Measurements from ENCODE around the gene NRL.

The NRL gene

DNA sequence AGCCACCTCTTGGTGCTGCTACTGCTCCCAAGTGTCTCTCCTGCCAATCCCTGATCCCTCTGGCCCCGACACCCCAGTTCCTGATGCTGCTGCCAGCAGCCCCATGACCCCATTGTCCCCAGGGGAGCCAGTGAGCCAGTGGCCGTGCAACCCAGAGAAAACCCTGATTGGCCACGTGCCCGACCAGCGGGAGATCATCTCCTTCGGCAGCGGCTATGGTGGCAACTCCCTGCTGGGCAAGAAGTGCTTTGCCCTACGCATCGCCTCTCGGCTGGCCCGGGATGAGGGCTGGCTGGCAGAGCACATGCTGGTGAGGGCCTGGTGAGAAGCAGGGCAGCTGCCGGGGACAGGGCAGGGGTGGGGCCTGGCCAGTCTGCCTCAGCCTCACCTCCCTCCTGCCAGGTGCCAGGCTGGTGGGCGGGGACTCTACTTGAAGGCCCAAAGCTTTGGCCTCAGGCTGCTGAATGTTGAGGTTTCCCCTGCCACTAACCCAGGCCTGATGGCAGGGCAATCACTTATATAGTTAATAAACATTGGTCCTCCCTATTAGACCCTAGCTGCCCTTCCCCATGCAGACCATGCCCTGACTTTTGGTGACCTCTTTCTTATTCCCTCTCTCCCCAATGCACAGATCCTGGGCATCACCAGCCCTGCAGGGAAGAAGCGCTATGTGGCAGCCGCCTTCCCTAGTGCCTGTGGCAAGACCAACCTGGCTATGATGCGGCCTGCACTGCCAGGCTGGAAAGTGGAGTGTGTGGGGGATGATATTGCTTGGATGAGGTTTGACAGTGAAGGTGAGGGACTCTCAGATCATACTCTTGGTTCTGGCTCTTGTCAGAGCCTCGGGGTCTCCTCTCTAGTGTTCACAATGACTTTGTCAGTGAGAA lies 15.6 kb downstream of the NRL start:
- no peak for DNase-seq (ENCODE audit: low read depth in 2 of 2)

DNA sequence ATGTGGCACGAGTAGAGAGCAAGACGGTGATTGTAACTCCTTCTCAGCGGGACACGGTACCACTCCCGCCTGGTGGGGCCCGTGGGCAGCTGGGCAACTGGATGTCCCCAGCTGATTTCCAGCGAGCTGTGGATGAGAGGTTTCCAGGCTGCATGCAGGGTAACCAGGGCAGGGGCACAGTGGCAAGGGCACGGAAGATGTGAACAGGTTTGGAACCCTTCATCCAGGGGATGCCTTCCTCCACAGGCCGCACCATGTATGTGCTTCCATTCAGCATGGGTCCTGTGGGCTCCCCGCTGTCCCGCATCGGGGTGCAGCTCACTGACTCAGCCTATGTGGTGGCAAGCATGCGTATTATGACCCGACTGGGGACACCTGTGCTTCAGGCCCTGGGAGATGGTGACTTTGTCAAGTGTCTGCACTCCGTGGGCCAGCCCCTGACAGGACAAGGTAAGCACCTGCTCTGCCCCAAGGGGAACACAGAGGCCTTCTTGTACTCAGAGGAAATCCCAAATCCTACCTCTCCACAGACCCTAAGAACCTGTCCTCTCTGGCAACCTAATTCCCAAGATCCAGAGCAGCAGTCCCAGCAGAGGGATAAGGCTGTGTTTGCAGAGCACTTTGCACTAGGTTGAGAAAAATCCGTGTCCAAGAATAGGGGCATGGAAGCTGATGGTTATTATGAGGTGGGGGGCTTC lies 16.4 kb downstream of the NRL start:
- DNase-seq (ENCODE audit: low read depth in 2 of 2): no peak

DNA sequence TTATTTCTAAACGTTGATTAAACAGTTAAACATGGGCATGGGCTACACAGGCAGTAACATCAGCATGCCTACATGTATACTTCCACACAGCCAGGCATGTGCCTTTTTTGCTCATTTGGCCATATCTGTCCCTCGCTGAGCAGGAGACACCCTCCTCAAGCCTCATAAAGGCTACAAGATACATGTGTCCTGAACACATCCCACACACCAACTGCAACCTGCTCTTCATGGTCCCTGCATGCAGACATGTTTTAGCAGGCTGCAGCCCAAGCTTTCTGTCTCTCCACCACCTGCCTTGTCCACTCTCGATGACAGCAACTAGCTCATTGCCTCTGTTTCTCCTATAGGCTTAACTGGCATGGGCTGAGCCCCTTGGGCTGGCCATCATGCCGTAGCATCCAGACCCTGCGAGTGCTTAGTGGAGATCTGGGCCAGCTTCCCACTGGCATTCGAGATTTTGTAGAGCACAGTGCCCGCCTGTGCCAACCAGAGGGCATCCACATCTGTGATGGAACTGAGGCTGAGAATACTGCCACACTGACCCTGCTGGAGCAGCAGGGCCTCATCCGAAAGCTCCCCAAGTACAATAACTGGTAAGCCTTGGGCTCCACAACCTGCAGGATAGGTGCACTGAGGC lies 18.1 kb downstream of the NRL start:
- no peak for DNase-seq (ENCODE audit: low read depth in 2 of 2)

DNA sequence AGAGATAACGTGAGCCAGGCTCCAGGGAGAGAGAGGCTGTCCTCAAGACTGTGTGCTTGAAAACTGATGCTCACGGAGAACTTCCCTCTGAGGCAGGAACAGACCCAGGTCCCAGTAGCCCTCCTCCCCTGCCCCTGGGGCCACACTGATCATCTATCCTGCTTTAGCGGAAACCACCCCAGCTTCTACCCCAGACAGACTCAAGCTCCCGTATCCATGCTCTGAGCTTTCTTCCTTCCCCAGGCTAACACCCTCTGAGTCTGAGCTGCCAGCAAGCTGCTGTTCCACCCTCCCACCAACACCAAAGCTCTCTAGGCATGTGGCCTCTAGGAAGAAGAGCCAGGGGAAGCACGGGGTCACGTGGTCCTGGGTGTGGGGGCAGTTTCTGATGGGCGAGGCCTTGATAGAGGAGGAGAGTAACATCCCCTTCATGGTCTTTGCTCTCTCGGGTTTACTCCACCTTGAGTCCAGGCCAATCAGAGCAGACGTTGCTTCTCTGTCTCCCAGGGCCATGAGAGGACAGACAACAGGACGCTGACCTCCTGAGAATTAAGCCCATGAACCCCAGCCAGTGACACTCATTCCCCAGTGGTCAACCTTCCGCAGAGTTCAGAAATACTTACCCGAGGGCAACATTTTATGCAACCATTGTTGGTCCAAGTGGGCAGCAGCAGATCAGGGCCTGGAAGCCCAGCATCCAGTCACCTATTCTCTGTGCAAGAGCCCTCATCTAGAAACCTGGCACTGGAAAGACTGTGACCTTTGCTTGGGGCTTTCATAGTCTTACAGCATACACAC lies 19.3 kb downstream of the NRL start:
- DNase-seq (ENCODE audit: low read depth in 2 of 2): peak; percentile 35 to 45

DNA sequence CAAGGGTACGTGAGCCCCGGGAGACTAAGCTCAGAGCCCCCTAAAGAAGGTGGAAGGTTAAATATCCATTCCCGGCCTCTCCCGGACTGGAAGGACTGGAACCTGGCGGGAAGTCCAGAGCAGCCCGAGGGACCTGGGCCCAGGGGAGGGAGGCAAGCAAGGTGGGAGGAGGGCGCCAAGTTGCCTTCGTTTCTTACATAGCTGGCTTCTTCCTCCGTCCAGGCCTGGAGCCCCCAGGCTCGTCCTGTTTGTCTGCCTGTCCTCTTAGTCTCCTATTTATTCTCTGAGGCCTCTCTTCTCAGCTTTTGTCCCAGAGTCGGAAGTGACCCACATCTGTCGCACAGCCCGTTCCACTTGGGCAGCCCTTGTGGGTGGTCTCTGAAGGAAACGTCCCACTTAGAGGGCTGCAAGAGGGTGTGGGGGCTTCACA lies 19.9 kb downstream of the NRL start:
- DNase-seq (ENCODE audit: low read depth in 2 of 2): no peak

DNA sequence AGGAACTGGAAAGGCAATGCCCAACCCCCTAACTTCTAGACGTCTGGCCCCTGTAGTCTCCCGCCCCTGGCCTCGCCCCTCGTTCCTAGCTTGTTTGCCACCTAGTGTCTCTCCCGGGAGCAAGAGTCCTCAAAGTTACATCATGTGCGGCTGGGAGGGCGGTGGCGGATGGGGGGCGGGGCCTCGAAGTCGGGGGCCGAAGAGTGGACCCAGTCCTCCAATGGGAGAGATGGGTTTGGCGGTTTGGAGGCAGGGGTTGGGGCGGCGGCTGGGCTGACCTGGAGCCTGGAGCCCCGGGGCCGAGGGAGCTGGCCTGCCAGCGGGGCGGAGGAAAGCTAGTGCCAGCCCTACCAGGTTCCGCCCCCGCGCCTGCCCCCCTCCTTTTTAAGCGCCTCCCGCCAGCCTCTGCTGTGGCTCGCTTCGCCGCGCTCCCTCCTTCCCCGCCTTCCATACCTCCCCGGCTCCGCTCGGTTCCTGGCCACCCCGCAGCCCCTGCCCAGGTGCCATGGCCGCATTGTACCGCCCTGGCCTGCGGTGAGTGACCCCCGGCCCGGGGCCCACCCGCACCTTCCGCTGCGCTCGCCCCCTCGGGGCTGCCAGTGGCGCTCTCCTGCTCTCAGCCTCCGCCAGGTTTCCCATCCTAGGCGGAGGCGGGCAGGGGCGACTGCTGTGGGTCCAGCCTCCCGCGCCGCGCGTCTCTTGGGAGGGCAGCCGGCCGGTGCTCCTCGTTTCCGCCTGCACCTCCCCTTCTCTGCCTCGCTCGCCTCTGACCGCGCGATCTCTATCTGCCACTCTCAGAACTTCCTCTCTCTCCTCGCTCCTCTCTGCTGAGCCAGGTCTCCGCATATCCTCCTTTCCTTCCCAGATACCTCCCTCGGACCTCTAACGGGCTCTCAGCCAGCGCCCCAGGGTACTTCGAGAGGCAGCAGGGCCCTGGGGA lies 20.6 kb downstream of the NRL start, which contains the start of gene PCK2:
Gene PCK2, plus strand, starts transcription at position 411 of the 940 bp plus-strand sequence. Its CDS starts 95 bp downstream, at position 506.
- peak; percentile 72 to 79 for DNase-seq (ENCODE audit: low read depth in 2 of 2)

DNA sequence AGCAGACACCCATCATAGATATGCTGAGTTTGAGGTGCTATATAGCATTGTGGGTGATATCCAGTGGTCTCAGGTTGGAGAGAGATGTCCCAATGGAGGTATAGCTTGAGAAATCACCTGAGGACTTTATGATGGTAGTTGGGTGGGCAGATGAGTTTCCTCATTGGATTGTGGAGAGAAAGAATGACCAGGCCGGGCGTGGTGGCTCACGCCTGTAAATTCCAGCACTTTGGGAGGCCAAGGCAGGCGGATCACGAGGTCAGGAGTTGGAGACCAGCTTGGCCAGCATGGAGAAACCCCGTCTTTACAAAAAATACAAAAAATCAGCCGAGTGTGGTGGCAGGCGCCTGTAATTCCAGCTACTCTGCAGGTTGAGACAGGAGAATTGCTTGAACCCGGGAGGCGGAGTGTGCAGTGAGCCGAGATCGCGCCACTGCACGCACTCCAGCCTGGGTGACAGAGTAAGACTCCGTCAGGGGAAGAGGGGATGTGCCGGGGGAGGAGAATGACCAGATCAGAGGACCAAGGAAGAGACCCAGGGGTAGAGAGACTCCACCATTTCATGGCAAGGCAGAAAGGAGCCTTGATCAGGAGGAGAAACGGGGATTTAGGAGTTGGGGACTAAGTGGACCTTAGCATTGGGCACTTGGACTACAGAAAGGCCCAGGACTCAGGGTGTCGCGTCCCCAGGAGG lies 21.4 kb downstream of the NRL start:
- no peak for DNase-seq (ENCODE audit: low read depth in 2 of 2)

DNA sequence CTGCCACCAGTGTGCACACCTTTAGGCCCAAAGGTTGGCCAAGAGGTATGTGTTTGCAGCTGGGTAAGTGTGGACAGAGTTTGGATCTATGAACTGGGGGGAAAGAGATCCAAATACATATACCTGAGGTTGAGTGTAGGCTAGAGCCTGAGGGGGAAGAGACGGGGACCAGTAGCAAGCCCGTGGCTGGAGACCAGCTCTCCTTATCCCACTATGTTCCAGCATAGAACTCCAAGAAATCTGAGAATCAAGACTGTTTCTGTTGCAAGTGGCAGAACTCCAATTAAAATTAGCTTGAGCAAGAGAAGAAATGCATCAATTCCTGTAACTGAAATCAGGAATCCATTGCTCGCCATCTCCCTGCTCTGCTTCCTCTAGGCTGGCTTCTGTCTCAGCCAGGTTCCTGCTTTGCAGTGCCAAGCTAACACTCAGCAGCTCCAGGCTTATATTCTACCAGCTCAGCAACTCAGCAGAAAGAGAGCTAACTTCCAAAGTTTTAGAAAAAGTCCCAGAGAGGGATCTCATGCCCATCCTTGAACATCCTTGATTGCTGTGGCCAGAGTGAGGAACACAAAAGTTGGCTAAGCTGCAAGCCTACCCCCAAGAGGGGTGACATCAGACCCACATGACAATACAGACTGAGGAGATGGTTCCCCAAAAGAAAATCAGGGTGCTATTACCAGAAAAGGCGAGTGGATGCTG lies 22.1 kb downstream of the NRL start:
- no peak for DNase-seq (ENCODE audit: low read depth in 2 of 2)

DNA sequence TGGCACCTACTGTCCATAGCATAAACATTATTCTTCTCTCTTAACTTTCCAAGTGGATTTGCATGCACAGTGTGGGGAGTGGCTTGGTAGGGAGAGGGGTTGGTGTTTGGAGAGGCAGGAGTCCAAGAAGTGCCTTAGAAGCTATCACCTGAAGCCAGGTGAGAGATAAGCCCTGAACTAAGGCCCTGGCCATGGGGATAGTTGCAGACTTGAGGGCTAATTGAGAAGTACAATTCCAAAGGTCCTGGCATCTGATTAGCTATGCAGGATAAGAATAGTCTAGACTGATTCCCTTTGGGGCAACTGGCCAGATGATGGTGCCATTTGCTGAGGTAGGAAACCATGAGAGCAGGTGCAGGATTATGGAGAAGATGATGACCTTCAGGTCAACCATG lies 22.6 kb downstream of the NRL start:
- DNase-seq (ENCODE audit: low read depth in 2 of 2): no peak

DNA sequence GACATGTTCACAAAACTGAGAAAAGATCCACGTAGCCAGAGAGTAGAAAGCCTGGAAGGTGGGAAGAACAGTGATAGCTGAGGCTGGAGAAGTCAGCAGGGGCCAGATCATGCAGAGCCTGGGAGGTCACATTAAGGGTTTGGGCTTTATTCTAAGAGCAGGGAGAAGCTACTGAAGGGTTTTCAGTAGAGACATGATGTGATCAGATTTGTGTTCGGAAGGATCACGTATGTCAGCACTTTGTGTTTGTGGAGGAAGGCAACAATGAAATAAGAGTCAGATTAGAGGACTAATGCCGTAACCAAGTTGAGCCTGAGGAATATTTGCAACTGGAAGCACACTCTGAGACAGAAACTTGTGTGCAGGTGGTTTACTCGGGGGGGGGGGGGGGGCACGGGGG lies 24.9 kb downstream of the NRL start:
- DNase-seq (ENCODE audit: low read depth in 2 of 2): no peak

DNA sequence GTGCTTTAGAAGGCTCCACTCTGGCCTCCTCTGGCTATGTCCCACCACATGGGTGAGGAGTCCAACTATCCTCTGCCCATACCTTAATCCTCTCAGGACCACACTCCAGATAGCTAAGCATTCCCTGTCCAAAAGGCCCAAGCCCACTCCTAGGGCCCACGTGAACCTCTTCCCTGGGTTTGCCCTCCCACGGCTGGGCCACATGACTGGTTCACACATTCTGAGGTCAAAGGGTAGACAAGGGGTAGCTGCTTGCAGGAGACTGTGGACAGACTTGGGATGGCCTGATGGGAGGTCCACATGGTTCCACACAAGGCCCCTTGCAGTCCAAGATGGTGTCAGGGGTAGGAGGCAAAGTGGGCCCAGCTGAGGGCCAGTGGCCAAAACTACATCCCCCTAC lies 26.7 kb downstream of the NRL start:
- DNase-seq (ENCODE audit: low read depth in 2 of 2): no peak

DNA sequence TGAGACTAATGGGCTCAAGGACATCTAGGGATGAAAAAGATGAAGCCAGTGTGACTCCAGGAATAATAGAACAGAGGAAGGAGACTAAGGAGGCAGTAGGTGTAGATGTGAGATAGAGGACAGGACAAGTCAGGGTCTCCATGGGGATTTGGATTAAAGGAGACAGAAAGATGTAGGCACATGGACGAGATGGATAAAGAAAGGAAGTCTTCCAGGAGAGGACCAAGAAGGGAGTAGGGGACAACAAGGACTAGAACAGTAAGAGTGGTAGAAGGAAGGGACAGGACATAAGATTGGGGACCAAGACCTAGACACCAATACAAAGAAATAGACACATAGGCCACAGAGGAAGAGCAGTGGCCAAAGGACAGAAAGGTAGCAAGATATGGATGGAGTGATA lies 27.7 kb downstream of the NRL start:
- no peak for DNase-seq (ENCODE audit: low read depth in 2 of 2)

DNA sequence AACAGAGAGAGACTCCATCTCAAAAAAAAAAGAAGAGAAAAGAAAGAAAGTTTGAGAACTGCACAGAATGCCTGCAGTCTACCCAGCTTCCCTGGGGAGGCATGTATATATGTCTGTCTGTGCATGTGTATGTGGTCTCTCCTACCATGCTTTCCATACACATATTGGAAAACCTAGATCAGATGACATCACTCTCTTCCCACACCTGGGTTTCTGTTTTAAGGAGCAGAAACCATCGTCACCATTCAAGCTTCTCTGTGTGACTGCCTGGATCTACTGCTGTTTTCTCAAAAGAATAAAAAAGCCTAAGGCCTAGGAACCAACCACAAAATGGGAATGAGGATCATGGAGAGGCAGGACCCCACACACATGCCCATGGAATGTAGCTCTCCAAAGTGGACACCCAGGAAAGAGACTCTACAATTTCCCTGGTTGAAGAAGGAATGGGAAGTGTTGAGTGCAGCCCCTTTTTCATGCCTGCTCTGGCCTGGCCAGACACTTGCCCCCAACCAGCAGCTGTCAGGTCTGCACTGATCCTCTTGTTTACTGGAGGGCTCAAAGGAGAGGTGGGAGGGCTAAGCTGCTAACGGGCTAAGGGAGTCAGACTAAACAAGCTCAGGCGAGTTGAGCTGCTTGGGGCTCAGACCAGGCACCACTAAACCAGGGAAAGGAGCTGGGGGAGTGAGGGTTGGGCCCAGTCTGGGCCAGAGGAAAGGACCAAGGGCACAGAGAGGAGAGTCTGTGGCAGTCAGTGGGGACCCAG lies 28.4 kb downstream of the NRL start:
- DNase-seq (ENCODE audit: low read depth in 2 of 2): no peak

DNA sequence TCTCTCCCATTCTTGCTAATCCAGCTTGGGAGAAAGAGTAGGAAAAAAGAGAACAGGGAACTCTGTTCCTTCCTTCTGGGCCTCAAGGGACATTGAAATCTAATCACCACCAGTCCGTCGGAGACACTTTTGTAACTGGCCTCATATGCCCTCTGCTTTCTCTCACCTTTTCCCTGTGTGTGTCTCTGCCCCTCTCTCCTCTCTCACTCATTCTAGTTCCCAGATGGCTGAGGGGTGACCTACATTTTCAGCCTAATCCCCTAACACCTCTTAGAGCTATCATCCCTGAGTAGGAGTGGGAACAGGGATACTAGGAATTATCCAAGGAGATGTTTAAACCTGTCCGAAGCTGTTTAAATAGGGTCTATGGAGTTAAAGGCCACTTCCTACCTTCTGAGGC lies 29.5 kb downstream of the NRL start:
- DNase-seq (ENCODE audit: low read depth in 2 of 2): no peak

DNA sequence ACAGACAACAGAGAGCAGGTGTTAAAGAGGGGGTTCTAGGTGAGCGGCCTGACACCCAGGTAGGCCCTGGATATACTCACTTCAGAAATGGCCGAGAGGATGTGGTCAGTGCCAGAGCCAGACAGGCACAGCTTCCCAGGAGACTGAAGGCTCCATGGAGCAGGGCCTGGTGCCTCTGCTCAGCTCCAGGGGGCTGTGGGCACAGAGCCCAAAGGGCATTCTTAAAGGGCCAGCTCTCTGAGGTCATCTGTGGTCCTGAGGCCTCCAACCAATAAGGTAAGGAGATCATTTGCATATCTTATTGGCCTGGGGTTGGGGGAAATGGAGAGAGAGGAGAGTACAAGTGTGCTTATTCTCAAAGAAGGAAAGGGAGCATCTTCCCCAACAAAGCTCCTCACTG lies 30.3 kb downstream of the NRL start:
- no peak for DNase-seq (ENCODE audit: low read depth in 2 of 2)

DNA sequence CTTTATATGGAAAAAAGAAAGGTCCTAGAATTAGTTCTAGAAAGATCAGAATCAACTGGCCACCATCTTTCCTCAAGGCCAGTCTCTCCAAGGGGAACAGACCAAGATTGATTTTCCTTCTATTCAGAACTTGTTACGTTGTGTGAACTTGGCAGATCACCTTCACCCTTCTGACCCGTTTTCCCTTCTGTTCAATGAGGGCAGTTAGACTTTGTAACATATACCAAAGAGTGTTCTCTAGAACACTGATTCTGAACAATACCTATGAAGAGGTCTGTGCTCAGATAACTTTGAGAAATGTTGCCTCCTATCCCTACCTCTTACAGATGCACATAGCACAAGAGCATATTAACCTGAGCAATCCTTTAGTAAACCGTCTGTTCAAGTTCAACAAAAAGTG lies 31.3 kb downstream of the NRL start:
- no peak for DNase-seq (ENCODE audit: low read depth in 2 of 2)

DNA sequence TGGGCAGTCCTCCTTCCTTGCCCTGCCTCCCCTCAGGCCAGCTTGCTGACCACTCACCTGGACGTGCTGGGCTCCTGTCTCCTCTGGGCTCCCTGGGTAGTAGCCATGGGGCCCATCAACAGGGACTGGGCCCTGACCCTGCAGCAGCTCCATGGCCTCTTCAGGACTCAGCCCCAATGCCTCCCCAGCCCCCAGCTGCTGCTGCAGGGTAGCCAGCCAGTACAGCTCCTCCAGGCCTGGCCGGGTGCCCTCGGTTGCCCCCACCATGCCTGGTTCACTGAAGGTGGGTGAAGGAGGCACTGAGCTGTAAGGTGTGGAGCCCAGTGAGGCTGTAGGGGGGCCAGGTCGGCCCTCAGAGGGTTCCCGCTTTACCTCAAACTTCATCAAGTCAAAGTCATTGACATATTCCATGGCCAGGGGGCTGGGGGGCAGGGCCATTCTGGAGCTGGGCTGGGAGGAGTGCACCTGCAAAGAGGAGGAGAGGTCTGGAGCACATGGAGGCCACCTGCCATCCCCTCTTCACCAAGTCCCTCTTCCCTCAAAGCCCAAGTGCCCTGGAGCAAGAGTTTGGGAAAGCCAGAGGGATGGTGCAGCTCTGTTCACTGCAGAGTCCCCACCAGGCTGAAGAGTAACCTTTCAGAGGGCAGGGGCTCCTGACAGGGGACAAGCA lies 32.2 kb downstream of the NRL start:
- no peak for DNase-seq (ENCODE audit: low read depth in 2 of 2)

DNA sequence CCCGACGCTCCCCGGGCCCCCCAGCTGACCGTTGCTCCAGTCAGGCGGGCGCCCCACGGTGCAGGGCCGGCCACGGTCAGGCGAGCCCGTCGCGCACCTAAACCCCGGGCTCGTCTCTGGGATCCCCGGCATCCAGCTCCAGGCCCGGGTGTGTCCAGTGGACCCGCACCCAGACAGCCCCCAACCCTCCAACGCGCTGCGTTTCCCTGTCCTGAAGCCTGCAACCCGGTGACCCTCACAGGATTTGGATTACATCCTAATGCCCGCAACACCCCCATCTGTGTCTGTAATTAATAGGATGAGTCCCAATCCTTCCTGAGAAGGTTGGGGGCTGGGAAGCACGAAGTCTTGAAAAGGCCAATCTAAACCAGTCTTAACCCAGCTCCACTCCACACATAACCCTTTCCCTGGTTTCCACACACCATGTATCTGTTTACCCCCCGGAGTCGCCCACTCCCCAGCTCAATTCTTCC lies 33.0 kb downstream of the NRL start:
- DNase-seq (ENCODE audit: low read depth in 2 of 2): no peak

Measured in stimulated activated CD8-positive, alpha-beta memory T cell treated with anti-CD3 and anti-CD28 coated beads, Interleukin-7, amount 100 ng/mL, for 4 hours (primary cell).